ENCODE measurements around the gene CAMTA1.

CAMTA1 gene

GRCh38 chr1:7518411-7518810 lies 733.2 kb downstream of the CAMTA1 start:
- H3K4me3 ChIP-seq (ENCODE audit: low read length): no peak overlapping the region
- H3K27ac ChIP-seq (ENCODE audit: low read depth, low read length): no peak overlapping the region
- H3K9me3 ChIP-seq (ENCODE audit: insufficient read depth, low read depth, low read length): no peaks in the 10 kb centered on the region
- no peaks in the 10 kb centered on the region for H3K4me1 ChIP-seq (ENCODE audit: insufficient read depth, low read length)
- no peaks in the 10 kb centered on the region for H3K27me3 ChIP-seq (ENCODE audit: insufficient read depth, low read length)
- H3K36me3 ChIP-seq (ENCODE audit: insufficient read depth, low read length): no peaks in the 10 kb centered on the region
- no peak overlapping the region for H3K9ac ChIP-seq (ENCODE audit: low read depth, low read length)
- 94% methylated on average over 8 of the region's 8 CpGs for WGBS

GRCh38 chr1:7519181-7519860 lies 734.1 kb downstream of the CAMTA1 start:
- WGBS: 86% methylated on average over 8 of the region's 8 CpGs
- no peak overlapping the region for H3K27ac ChIP-seq (ENCODE audit: low read depth, low read length)
- no peaks in the 10 kb centered on the region for H3K9me3 ChIP-seq (ENCODE audit: insufficient read depth, low read depth, low read length)
- no peaks in the 10 kb centered on the region for H3K36me3 ChIP-seq (ENCODE audit: insufficient read depth, low read length)
- H3K27me3 ChIP-seq (ENCODE audit: insufficient read depth, low read length): no peaks in the 10 kb centered on the region
- no peak overlapping the region for H3K4me3 ChIP-seq (ENCODE audit: low read length)
- H3K9ac ChIP-seq (ENCODE audit: low read depth, low read length): no peak overlapping the region
- H3K4me1 ChIP-seq (ENCODE audit: insufficient read depth, low read length): no peaks in the 10 kb centered on the region

- 89% methylated on average over 7 of the region's 9 CpGs for WGBS
- no peaks in the 10 kb centered on the region for H3K9me3 ChIP-seq (ENCODE audit: insufficient read depth, low read depth, low read length)
- H3K4me1 ChIP-seq (ENCODE audit: insufficient read depth, low read length): no peaks in the 10 kb centered on the region
- no peak overlapping the region for H3K4me3 ChIP-seq (ENCODE audit: low read length)
- no peaks in the 10 kb centered on the region for H3K27me3 ChIP-seq (ENCODE audit: insufficient read depth, low read length)
- H3K27ac ChIP-seq (ENCODE audit: low read depth, low read length): no peak overlapping the region
- no peak overlapping the region for H3K9ac ChIP-seq (ENCODE audit: low read depth, low read length)
- H3K36me3 ChIP-seq (ENCODE audit: insufficient read depth, low read length): no peaks in the 10 kb centered on the region
Measured at GRCh38 chr1:7519861-7520395, 734.7 kb downstream of the CAMTA1 start.

GRCh38 chr1:7520496-7520895 lies 735.2 kb downstream of the CAMTA1 start:
- Histone ChIP-seq H3K36me3 (ENCODE audit: insufficient read depth, low read length) (no peaks in the 10 kb centered on the region), H3K27ac (ENCODE audit: low read depth, low read length) (no peak overlapping the region), H3K9me3 (ENCODE audit: insufficient read depth, low read depth, low read length) (no peaks in the 10 kb centered on the region), H3K4me1 (ENCODE audit: insufficient read depth, low read length) (no peaks in the 10 kb centered on the region), H3K4me3 (ENCODE audit: low read length) (no peak overlapping the region), H3K27me3 (ENCODE audit: insufficient read depth, low read length) (no peaks in the 10 kb centered on the region), H3K9ac (ENCODE audit: low read depth, low read length) (no peak overlapping the region)
- 80% methylated on average over 4 of the region's 4 CpGs for WGBS

GRCh38 chr1:7524341-7525337 lies 739.4 kb downstream of the CAMTA1 start:
- Histone ChIP-seq H3K9ac (ENCODE audit: low read depth, low read length) (no peak overlapping the region), H3K9me3 (ENCODE audit: insufficient read depth, low read depth, low read length) (no peaks in the 10 kb centered on the region), H3K27me3 (ENCODE audit: insufficient read depth, low read length) (no peaks in the 10 kb centered on the region), H3K36me3 (ENCODE audit: insufficient read depth, low read length) (no peaks in the 10 kb centered on the region), H3K4me1 (ENCODE audit: insufficient read depth, low read length) (no peaks in the 10 kb centered on the region), H3K4me3 (ENCODE audit: low read length) (no peak overlapping the region), H3K27ac (ENCODE audit: low read depth, low read length) (no peak overlapping the region)
- WGBS: 90% methylated on average over 15 of the region's 16 CpGs

- Histone ChIP-seq H3K9me3 (ENCODE audit: insufficient read depth, low read depth, low read length) (no peaks in the 10 kb centered on the region), H3K4me1 (ENCODE audit: insufficient read depth, low read length) (no peaks in the 10 kb centered on the region; the same call in 1 of the 2 replicates), H3K36me3 (ENCODE audit: insufficient read depth, low read length) (no peaks in the 10 kb centered on the region), H3K27ac (ENCODE audit: low read depth, low read length) (no peak overlapping the region), H3K4me3 (ENCODE audit: low read length) (no peak overlapping the region), H3K27me3 (ENCODE audit: insufficient read depth, low read length) (no peaks in the 10 kb centered on the region), H3K9ac (ENCODE audit: low read depth, low read length) (no peak overlapping the region)
- WGBS: 96% methylated on average over 10 of the region's 12 CpGs
Measured at GRCh38 chr1:7525338-7526063, 740.2 kb downstream of the CAMTA1 start.

GRCh38 chr1:7526196-7526866 lies 741.1 kb downstream of the CAMTA1 start:
- Histone ChIP-seq H3K4me3 (ENCODE audit: low read length) (no peak overlapping the region), H3K9ac (ENCODE audit: low read depth, low read length) (no peak overlapping the region), H3K36me3 (ENCODE audit: insufficient read depth, low read length) (no peaks in the 10 kb centered on the region), H3K9me3 (ENCODE audit: insufficient read depth, low read depth, low read length) (no peaks in the 10 kb centered on the region), H3K27me3 (ENCODE audit: insufficient read depth, low read length) (no peaks in the 10 kb centered on the region), H3K27ac (ENCODE audit: low read depth, low read length) (no peak overlapping the region), H3K4me1 (ENCODE audit: insufficient read depth, low read length) (no peaks in the 10 kb centered on the region; the same call in 1 of the 2 replicates)
- 87% methylated on average over 10 of the region's 10 CpGs for WGBS

- Histone ChIP-seq H3K9ac (ENCODE audit: low read depth, low read length) (no peak overlapping the region), H3K4me1 (ENCODE audit: insufficient read depth, low read length) (no peaks in the 10 kb centered on the region; the same call in 1 of the 2 replicates), H3K27ac (ENCODE audit: low read depth, low read length) (no peak overlapping the region), H3K36me3 (ENCODE audit: insufficient read depth, low read length) (no peaks in the 10 kb centered on the region), H3K9me3 (ENCODE audit: insufficient read depth, low read depth, low read length) (no peaks in the 10 kb centered on the region), H3K4me3 (ENCODE audit: low read length) (no peak overlapping the region), H3K27me3 (ENCODE audit: insufficient read depth, low read length) (no peaks in the 10 kb centered on the region)
- 91% methylated on average over 12 of the region's 12 CpGs for WGBS
Measured at GRCh38 chr1:7526867-7527732, 741.8 kb downstream of the CAMTA1 start.

- 91% methylated on average over 7 of the region's 7 CpGs for WGBS
- H3K27ac ChIP-seq (ENCODE audit: low read depth, low read length): no peak overlapping the region
- no peaks in the 10 kb centered on the region for H3K27me3 ChIP-seq (ENCODE audit: insufficient read depth, low read length)
- H3K36me3 ChIP-seq (ENCODE audit: insufficient read depth, low read length): no peaks in the 10 kb centered on the region
- no peaks in the 10 kb centered on the region for H3K9me3 ChIP-seq (ENCODE audit: insufficient read depth, low read depth, low read length)
- H3K4me3 ChIP-seq (ENCODE audit: low read length): no peak overlapping the region
- no peaks in the 10 kb centered on the region; the same call in 1 of the 2 replicates for H3K4me1 ChIP-seq (ENCODE audit: insufficient read depth, low read length)
- no peak overlapping the region for H3K9ac ChIP-seq (ENCODE audit: low read depth, low read length)
Measured at GRCh38 chr1:7527733-7528045, 742.4 kb downstream of the CAMTA1 start.
